RWPE1 (cell line): Measurements from ENCODE around the gene CCDC78.
"Not testable (repeated sequence)": the region's sequence is repeated elsewhere in the genome, so short reads cannot be mapped to it uniquely, and the experiment has no call there.

Experiments used
- CTCF ChIA-PET: fragments of 350-600 bp; sonication (Branson Sonifier 250); formaldehyde crosslinking; extraction: SDS; loops from one replicate; lab custom pipeline; 2021; lab: Yijun Ruan, JAX
- POLR2A ChIA-PET: fragments of 400-600 bp; formaldehyde crosslinking; extraction: SDS; loops from one replicate; lab custom pipeline; 2020; ENCODE audit warnings: antibody characterized with exemption; ENCODE audit not compliant: low non-redundant PET; lab: Yijun Ruan, JAX
- DNase-seq: peaks from one replicate; pipeline ENCODE4 v3.0.0; 2012; ENCODE audit warnings: low spot score
- H3K27ac ChIP-seq: fragments of 450-650 bp; 2 replicates; pipeline ENCODE4 v1.5.1; 2017
- TF ChIP-seq, protein P1 (sequence below): fragments of 450-650 bp; conservative IDR thresholded peaks from 2 replicates; pipeline ENCODE4 v1.5.1; 2017; ENCODE audit warnings: low read depth, mild to moderate bottlenecking

The CCDC78 gene

DNA sequence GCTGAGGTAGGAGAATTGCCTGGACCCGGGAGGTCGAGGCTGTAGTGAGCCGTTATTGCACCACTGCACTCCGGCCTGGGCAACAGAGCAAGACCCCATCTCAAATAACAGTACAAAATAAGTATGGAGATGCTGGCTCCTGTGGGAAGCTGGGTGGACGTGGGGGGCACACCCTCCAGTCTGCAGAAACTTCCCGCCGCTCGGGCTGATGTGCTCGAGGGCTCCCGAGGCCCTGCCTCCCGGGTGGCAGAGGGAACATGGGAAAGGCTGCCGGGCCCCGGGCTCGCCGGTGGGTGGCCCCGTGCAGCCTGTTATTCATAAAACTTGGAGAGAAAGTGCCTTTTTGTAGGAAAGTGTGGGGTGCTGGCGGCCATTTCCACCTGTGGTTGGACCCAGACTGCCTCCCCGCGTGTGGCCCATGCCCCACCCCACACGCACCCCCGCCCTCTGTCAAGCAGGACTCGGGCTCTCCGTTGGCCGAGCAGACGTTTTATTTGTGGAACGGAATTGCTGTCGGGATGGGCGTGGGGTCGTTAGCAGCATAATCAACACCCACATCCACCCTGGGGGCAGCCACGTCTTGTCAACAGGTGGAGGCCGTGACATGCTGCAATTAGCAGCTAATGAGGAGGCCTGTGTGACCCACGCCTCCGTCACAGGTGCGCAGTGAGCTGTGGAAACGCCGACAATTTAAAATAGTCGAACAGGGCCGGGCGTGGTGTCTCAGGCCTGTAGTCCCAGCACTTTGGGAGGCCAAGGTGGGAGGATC lies 21.9 kb upstream of the CCDC78 start:
- DNase-seq = no peak
- peak overlapping the region; percentile 64 for H3K27ac ChIP-seq
- POLR2A ChIA-PET = interaction anchor here (0.7 kb wide), 1 partner anchor 182 kb away, joined by 3 read pairs; no protein-coding TSS in a partner anchor
- CTCF ChIA-PET = interaction anchor here (0.7 to 3.2 kb wide), 2 partner anchors 37 to 198 kb away, joined by 4 to 18 read pairs; no protein-coding TSS in a partner anchor
- TF ChIP-seq, protein P1, sequence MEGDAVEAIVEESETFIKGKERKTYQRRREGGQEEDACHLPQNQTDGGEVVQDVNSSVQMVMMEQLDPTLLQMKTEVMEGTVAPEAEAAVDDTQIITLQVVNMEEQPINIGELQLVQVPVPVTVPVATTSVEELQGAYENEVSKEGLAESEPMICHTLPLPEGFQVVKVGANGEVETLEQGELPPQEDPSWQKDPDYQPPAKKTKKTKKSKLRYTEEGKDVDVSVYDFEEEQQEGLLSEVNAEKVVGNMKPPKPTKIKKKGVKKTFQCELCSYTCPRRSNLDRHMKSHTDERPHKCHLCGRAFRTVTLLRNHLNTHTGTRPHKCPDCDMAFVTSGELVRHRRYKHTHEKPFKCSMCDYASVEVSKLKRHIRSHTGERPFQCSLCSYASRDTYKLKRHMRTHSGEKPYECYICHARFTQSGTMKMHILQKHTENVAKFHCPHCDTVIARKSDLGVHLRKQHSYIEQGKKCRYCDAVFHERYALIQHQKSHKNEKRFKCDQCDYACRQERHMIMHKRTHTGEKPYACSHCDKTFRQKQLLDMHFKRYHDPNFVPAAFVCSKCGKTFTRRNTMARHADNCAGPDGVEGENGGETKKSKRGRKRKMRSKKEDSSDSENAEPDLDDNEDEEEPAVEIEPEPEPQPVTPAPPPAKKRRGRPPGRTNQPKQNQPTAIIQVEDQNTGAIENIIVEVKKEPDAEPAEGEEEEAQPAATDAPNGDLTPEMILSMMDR = no peak

DNA sequence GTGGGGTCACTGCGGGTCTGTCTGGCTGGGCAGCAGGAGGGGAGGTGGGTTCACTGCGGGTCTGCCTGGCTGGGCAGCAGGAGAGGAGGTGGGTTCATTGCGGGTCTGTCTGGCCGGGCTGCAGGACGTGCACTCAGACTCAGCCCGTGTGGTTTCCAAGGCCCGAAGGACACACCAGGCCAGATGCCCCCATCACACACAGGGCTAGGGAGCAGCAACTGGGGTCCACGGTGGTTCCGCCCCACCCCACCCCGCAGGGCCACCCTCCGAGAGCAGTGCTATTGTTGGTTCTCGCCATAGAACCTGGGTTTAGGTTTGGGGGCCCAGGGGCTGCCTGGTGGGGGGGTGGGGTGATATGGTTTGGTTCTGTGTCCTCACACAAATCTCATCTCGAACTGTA lies 20.4 kb upstream of the CCDC78 start:
- no peak overlapping the region for H3K27ac ChIP-seq
- CTCF ChIA-PET = no interaction called here
- TF ChIP-seq, protein P1 = no peak
- DNase-seq = no peak
- POLR2A ChIA-PET = no interaction called here

- POLR2A ChIA-PET = no interaction called here
- H3K27ac ChIP-seq = no peak overlapping the region
These were observed 19.5 kb upstream of the CCDC78 start for GRCh38 chr16:745739-746138.

DNA sequence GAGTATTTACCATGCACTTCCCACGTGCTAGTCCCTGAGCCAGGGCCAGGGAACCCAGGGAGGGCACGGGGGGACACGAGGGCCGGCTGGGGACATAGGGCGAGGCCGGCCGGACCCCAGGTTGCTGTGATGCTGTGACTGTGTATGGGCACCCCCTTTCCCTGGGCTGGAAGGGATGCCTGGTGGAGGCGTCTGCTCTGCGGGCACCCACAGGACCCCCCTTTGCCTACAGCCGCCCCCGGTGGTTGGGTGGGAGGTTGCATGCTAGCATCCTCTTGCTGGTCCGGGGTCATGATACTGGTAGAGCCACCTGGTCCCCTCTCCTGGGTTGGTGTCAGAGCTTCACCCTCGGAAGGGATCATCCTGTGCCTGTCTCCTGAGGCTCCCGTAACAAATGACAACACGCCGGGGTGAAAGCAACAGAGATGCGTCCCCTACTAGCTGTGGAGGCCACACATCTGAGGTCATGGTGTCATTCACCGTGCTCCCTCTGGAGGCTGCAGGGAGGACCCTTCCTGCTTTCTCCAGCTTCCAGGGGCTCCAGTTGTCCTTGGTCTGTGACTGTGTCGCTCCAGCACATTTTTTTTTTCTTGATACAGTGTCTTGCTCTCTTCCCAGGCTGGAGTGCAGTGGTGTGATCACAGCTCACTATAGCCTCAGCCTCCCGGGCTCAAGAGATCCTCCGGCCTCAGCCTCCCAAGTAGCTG lies 17.7 kb upstream of the CCDC78 start:
- ChIA-PET POLR2A (no interaction called here), CTCF (interaction anchor here (0.6 to 1.7 kb wide), 5 partner anchors 33 to 401 kb away, joined by 3 to 8 read pairs (median 3); no protein-coding TSS in a partner anchor)
- DNase-seq = no peak
- no peak overlapping the region for H3K27ac ChIP-seq
- TF ChIP-seq, protein P1 = no peak

More at GRCh38 chr16:745739-746138, 19.5 kb upstream of the CCDC78 start:
- CTCF ChIA-PET = interaction anchor here (0.6 to 1.6 kb wide), 8 partner anchors 9 to 61 kb away, joined by 3 to 13 read pairs (median 3); partner anchors contain the start of gene ANTKMT
- TF ChIP-seq, protein P1 = peak; percentile 52
- DNase-seq = no peak

DNA sequence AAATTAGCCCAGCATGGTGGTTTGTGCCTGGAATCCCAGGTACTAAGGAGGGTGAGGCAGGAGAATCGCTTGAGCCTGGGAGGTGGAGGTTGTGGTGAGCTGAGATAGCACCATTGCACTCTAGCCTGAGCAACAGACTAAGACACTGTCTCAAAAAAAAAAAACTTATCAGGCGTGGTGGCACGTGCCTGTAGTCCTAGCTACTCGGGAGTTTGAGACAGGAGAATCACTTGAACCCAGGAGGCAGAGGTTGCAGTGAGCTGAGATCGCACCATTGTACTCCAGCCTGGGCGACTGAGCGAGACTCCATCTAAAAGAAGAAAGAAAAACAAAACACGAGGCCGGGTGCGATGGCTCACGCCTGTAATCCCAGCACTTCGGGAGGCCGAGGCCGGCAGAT lies 16.7 kb upstream of the CCDC78 start:
- not testable (repeated sequence) for DNase-seq
- POLR2A ChIA-PET = interaction anchor here (0.6 kb wide), 1 partner anchor 9 kb away, joined by 6 read pairs; no protein-coding TSS in a partner anchor
- CTCF ChIA-PET = interaction anchor here (0.6 to 1.7 kb wide), 3 partner anchors 29 to 76 kb away, joined by 3 to 8 read pairs (median 4); no protein-coding TSS in a partner anchor
- 0 out of 2 replicates have a peak overlapping the region, but pooled peaks have one; percentile 81 for H3K27ac ChIP-seq

- H3K27ac ChIP-seq = peak overlapping the region; percentile 81; the same call in 1 of the 2 replicates
- no peak for DNase-seq
- CTCF ChIA-PET = interaction anchor here (0.9 kb wide), 1 partner anchor 26 kb away, joined by 4 read pairs; no protein-coding TSS in a partner anchor
- POLR2A ChIA-PET = no interaction called here
- TF ChIP-seq, protein P1 = no peak
These were observed 15.9 kb upstream of the CCDC78 start for GRCh38 chr16:741986-742629.
